PFSK-1 (cell line): ENCODE measurements around the gene ANKRD34A.

Source experiments
- FOXP2 ChIP-seq: optimal IDR thresholded peaks from 2 replicates; pipeline ENCODE3; 2011; ENCODE audit warnings: borderline replicate concordance, control low read depth, inconsistent platforms; ENCODE audit not compliant: insufficient read depth; ENCODE audit errors: extremely low read length, extremely low read depth
- POLR2AphosphoS5 ChIP-seq: IDR thresholded peaks from 2 replicates; pipeline ENCODE4 v1.6.1; 2012; ENCODE audit warnings: low read depth, mild to moderate bottlenecking, control low read depth, low read length, moderate library complexity
- SIN3A ChIP-seq: IDR thresholded peaks from 2 replicates; pipeline ENCODE4 v1.6.1; 2012; ENCODE audit warnings: mild to moderate bottlenecking, low read length, moderate library complexity, borderline replicate concordance; ENCODE audit not compliant: insufficient read depth
- TAF1 ChIP-seq: IDR thresholded peaks from 2 replicates; pipeline ENCODE4 v1.6.1; 2012; ENCODE audit warnings: low read length, control low read depth, borderline replicate concordance; ENCODE audit not compliant: insufficient read depth
- TF ChIP-seq, protein P1 (sequence below), 2 experiments: IDR thresholded peaks; 2 replicates each; pipeline versions ENCODE4 v1.6.1 to v1.8.0; 2011 to 2012; ENCODE audit warnings: low read depth in 2 of 2, low read length in 2 of 2, control low read depth in 1 of 2, inconsistent platforms in 1 of 2, mild to moderate bottlenecking in 1 of 2, moderate library complexity in 1 of 2; ENCODE audit not compliant: insufficient read depth in 1 of 2

Gene ANKRD34A

DNA sequence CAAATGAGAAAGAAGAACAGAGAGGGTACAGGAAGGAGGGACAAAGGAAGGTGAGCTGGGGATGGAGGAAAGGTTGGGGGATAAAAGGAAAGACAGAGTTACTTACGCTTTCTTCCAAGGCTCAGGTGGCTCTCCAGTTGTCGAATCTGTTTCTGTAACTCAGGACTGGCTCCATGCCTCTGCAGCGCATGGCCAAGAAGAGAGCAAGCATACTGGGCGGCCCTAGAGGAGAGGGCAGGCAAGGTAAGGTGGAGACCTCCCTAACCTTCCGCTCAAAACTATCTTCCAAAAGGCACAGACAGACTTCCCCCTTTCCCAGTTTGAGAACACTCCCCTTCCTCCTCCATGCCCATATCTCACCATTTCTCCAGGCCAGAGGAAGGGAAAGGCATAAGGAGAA is 46.8 kb downstream of the ANKRD34A start:
- TF ChIP-seq POLR2AphosphoS5 (no peak), TAF1 (no peak), FOXP2 (no peak), SIN3A (no peak)
- TF ChIP-seq, protein P1, sequence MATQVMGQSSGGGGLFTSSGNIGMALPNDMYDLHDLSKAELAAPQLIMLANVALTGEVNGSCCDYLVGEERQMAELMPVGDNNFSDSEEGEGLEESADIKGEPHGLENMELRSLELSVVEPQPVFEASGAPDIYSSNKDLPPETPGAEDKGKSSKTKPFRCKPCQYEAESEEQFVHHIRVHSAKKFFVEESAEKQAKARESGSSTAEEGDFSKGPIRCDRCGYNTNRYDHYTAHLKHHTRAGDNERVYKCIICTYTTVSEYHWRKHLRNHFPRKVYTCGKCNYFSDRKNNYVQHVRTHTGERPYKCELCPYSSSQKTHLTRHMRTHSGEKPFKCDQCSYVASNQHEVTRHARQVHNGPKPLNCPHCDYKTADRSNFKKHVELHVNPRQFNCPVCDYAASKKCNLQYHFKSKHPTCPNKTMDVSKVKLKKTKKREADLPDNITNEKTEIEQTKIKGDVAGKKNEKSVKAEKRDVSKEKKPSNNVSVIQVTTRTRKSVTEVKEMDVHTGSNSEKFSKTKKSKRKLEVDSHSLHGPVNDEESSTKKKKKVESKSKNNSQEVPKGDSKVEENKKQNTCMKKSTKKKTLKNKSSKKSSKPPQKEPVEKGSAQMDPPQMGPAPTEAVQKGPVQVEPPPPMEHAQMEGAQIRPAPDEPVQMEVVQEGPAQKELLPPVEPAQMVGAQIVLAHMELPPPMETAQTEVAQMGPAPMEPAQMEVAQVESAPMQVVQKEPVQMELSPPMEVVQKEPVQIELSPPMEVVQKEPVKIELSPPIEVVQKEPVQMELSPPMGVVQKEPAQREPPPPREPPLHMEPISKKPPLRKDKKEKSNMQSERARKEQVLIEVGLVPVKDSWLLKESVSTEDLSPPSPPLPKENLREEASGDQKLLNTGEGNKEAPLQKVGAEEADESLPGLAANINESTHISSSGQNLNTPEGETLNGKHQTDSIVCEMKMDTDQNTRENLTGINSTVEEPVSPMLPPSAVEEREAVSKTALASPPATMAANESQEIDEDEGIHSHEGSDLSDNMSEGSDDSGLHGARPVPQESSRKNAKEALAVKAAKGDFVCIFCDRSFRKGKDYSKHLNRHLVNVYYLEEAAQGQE (IDR thresholded peaks at IDR 0.05; ENCODE audit: insufficient read depth in 1 of 2, low read depth in 2 of 2, low read length in 2 of 2), result no peak

DNA sequence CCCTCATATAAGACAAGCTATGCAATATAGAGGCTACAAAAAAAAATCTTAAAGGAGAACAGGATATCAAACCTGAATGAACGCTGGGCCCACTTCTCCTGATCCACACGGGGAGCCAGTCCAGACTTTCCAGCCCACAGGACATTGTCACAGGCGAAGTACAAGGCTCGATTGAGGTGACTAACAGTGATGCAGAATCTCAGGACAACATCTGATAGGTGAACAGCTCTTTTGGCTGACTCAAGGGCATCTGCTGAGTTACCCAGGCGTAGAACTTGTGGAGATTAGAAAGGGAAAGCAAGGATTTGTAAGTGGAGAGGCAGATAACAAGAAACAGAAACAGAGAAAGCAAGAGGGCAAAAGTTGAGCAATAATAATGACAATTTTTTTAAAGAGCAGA is 47.6 kb downstream of the ANKRD34A start:
- TF ChIP-seq POLR2AphosphoS5, result no peak

DNA sequence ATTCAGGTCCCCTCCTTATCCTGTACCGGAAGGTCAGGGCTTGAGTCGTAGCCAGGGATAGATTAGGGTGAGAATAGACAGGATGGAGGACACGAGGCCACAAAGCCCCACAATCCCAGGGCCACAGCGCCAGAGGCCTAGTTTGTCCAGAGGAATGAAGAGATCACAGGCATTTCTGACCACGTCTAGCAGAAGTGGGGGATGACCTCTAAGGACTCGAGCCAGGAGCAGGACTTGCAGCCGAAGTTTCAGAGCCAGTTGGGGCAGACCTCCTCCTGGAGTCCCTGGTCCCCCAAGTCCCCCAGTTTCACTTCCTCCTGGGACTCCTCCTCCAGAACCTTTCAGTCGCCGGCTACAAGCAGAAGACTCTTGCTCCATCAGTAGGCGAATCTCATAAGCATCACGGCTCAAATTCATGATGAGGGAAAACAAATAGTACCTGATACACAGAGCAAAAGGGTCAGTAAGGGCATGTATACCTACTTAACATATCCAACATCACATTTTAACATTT is 52.2 kb downstream of the ANKRD34A start:
- TF ChIP-seq POLR2AphosphoS5, result no peak
- TF ChIP-seq FOXP2, result no peak
- TF ChIP-seq, protein P1 (IDR thresholded peaks at IDR 0.05; ENCODE audit: insufficient read depth in 1 of 2, low read depth in 2 of 2, low read length in 2 of 2), result no peak
- TF ChIP-seq SIN3A, result no peak
- TF ChIP-seq TAF1, result no peak
